AG09309 (cell line): ENCODE data around the gene SYNCRIP.
"Not testable (repeated sequence)": the region's sequence is repeated elsewhere in the genome, so short reads cannot be mapped to it uniquely, and the experiment has no call there.

Experiments
- DNase-seq: peaks from one replicate; pipeline ENCODE4 v3.0.0-alpha.2; 2010; ENCODE audit warnings: low read depth
- H3K4me3 ChIP-seq: 2 replicates; pipeline ENCODE4 v1.5.1; 2011; ENCODE audit warnings: mild to moderate bottlenecking, low read depth, low read length, moderate library complexity; ENCODE audit not compliant: control insufficient read depth
- CTCF ChIP-seq: IDR thresholded peaks from 2 replicates; pipeline ENCODE4 v1.5.1; 2011; ENCODE audit warnings: mild to moderate bottlenecking, low read depth, low read length, inconsistent platforms; ENCODE audit not compliant: insufficient read depth, control insufficient read depth; ENCODE audit errors: missing control alignments

Gene SYNCRIP

GRCh38 chr6:85568411-85568810, 74.3 kb downstream of the SYNCRIP start:
- no peak overlapping the region for H3K4me3 ChIP-seq
- TF ChIP-seq CTCF, result no peak
- DNase-seq, result no peak

GRCh38 chr6:85565736-85566135, 77.0 kb downstream of the SYNCRIP start:
- DNase-seq, result no peak
- no peak overlapping the region for H3K4me3 ChIP-seq
- TF ChIP-seq CTCF, result no peak

GRCh38 chr6:85564223-85564622, 78.5 kb downstream of the SYNCRIP start:
- H3K4me3 ChIP-seq, DNase-seq: not testable (repeated sequence)
